PC-9 (cell line): Measurements from ENCODE around the gene AHNAK.

ENCODE experiments used
- CTCF ChIP-seq: fragments of 200-600 bp; sonication (generic); conservative IDR thresholded peaks from 2 replicates; pipeline ENCODE4 v1.6.1; 2017; ENCODE audit warnings: mixed run types, antibody characterized with exemption, mild to moderate bottlenecking, moderate library complexity
- EZH2 ChIP-seq: fragments of 200-600 bp; sonication (generic); IDR thresholded peaks from 2 replicates; pipeline ENCODE4 v1.8.0; 2017; ENCODE audit warnings: antibody characterized with exemption, low read depth

- TF ChIP-seq EZH2 (no peak), CTCF (no peak)
Observed at GRCh38 chr11:62413060-62413696, 133.4 kb downstream of the AHNAK start.
